Left ventricle myocardium inferior (tissue), 1 donor: ENCODE measurements around the gene MRPL33. TPM values are rescaled to one million over a fixed set of nuclear protein-coding genes. Genes with fewer than 3 reads are reported as not detected.

Source experiments
- DNase-seq: peaks from one replicate; pipeline ENCODE4 v3.0.0-alpha.2; 2020
- H3K27ac ChIP-seq: fragments of 200-600 bp; replicated peaks from 2 replicates; pipeline ENCODE4 v1.8.0; 2021
- H3K27me3 ChIP-seq: fragments of 200-600 bp; 2 replicates; pipeline ENCODE4 v1.8.0; 2021; ENCODE audit warnings: low read depth
- H3K36me3 ChIP-seq: fragments of 200-600 bp; 2 replicates; pipeline ENCODE4 v1.8.0; 2021
- H3K4me1 ChIP-seq: fragments of 200-600 bp; 2 replicates; pipeline ENCODE4 v1.8.0; 2021
- H3K4me3 ChIP-seq: fragments of 200-600 bp; 2 replicates; pipeline ENCODE4 v1.8.0; 2021; ENCODE audit warnings: mild to moderate bottlenecking, moderate library complexity
- H3K9me3 ChIP-seq: fragments of 200-600 bp; replicated peaks from 2 replicates; pipeline ENCODE4 v1.8.0; 2021
- CTCF ChIP-seq: fragments of 200-600 bp; IDR thresholded peaks from 2 replicates; pipeline ENCODE4 v1.8.0; 2021; ENCODE audit warnings: antibody characterized with exemption, mild to moderate bottlenecking, borderline replicate concordance
- intact Hi-C: fragments of 100-400 bp; cut with micrococcal nuclease; formaldehyde crosslinking; loops from one replicate; pipeline ENCODE4 v1.11.0; 2022
- total RNA-seq: library from RNA; stranded (reverse); fragmentation: NEBNext Ultra II Directional; extraction: Animal tissue kit (Norgen Biotek cat#: 25700); gene quantifications from one replicate; pipeline ENCODE4 v1.2.1, GENCODE V29; 2021
- donor health status: DM: no; HTN: yes; CAD: no; lungs with severe emphysema.

The MRPL33 gene
- total RNA-seq, 1 donor from 2014 or later: 390 TPM

GRCh38 chr2:27806311-27807059, 35.0 kb downstream of the MRPL33 start:
- Histone ChIP-seq H3K4me3 (no peak overlapping the region), H3K4me1 (peaks cover 27% of the 10 kb centered on the region), H3K27ac (no peak overlapping the region), H3K9me3 (no peaks in the 10 kb centered on the region), H3K27me3 (no peaks in the 10 kb centered on the region), H3K36me3 (no peaks in the 10 kb centered on the region)
- intact Hi-C loops: no loop called here
- no peak for DNase-seq
- TF ChIP-seq CTCF: no peak

- intact Hi-C loops: no loop called here
- Histone ChIP-seq H3K9me3 (no peaks in the 10 kb centered on the region), H3K27ac (no peak overlapping the region), H3K4me3 (no peak overlapping the region), H3K27me3 (no peaks in the 10 kb centered on the region), H3K36me3 (no peaks in the 10 kb centered on the region), H3K4me1 (peaks cover 25% of the 10 kb centered on the region)
- peak; percentile 62 for TF ChIP-seq CTCF
- no peak for DNase-seq
Measured at GRCh38 chr2:27807476-27807875, 36.0 kb downstream of the MRPL33 start.

GRCh38 chr2:27808418-27808817, 36.9 kb downstream of the MRPL33 start:
- peak overlapping the region; percentile 18 for H3K27ac ChIP-seq
- intact Hi-C loops: no loop called here
- H3K27me3 ChIP-seq: no peaks in the 10 kb centered on the region
- no peaks in the 10 kb centered on the region for H3K9me3 ChIP-seq
- TF ChIP-seq CTCF: no peak
- H3K36me3 ChIP-seq: no peaks in the 10 kb centered on the region
- H3K4me3 ChIP-seq: no peak overlapping the region
- peaks cover 20% of the 10 kb centered on the region for H3K4me1 ChIP-seq
- no peak for DNase-seq

GRCh38 chr2:27808984-27809383, 37.5 kb downstream of the MRPL33 start:
- no peaks in the 10 kb centered on the region for H3K27me3 ChIP-seq
- no peak for TF ChIP-seq CTCF
- H3K36me3 ChIP-seq: no peaks in the 10 kb centered on the region
- H3K27ac ChIP-seq: peak overlapping the region; percentile 18
- intact Hi-C loops: no loop called here
- H3K4me1 ChIP-seq: peaks cover 20% of the 10 kb centered on the region
- H3K9me3 ChIP-seq: no peaks in the 10 kb centered on the region
- H3K4me3 ChIP-seq: no peak overlapping the region
- no peak for DNase-seq

GRCh38 chr2:27809761-27810241, 38.3 kb downstream of the MRPL33 start:
- H3K27ac ChIP-seq: no peak overlapping the region
- TF ChIP-seq CTCF: no peak
- intact Hi-C loops: no loop called here

More at GRCh38 chr2:27809761-27810241, 38.3 kb downstream of the MRPL33 start:
- Histone ChIP-seq H3K27me3 (no peaks in the 10 kb centered on the region), H3K36me3 (no peaks in the 10 kb centered on the region), H3K4me3 (no peak overlapping the region), H3K9me3 (no peaks in the 10 kb centered on the region), H3K4me1 (peaks cover 12% of the 10 kb centered on the region)
- DNase-seq: no peak
